K562 (cell line): Measurements from ENCODE around the gene MOB1B. TPM values are rescaled to one million over a fixed set of nuclear protein-coding genes. Genes with fewer than 3 reads are reported as not detected.

Experiments
- ATF7 ChIP-seq: fragments of 450-650 bp; IDR thresholded peaks from 2 replicates; pipeline ENCODE4 v1.7.1; 2014; ENCODE audit warnings: mild to moderate bottlenecking, moderate library complexity
- CBX8 ChIP-seq: fragments of 200-600 bp; sonication (generic); IDR thresholded peaks from 2 replicates; pipeline ENCODE4 v1.6.1; 2012; ENCODE audit warnings: borderline replicate concordance, mixed run types, low read depth, mild to moderate bottlenecking, moderate library complexity, mixed read lengths, low read length, control low read depth, inconsistent platforms; ENCODE audit not compliant: poor library complexity, severe bottlenecking; ENCODE audit errors: extremely low read depth
- EP400 ChIP-seq: fragments of 450-650 bp; IDR thresholded peaks from 2 replicates; pipeline ENCODE4 v1.6.1; 2017; ENCODE audit warnings: antibody characterized with exemption, mild to moderate bottlenecking, moderate library complexity
- KHSRP ChIP-seq: fragments of 450-650 bp; IDR thresholded peaks from 2 replicates; pipeline ENCODE4 v1.6.1; 2017
- MBD2 ChIP-seq: sonication (generic); IDR thresholded peaks from 2 replicates; pipeline ENCODE4 v1.6.1; 2016; ENCODE audit warnings: low read depth, borderline replicate concordance
- MCM7 ChIP-seq, 2 experiments: fragments of 450-650 bp; IDR thresholded peaks; 2 replicates each; pipeline ENCODE4 v1.6.1; 2016 to 2018
- POLR2G ChIP-seq: fragments of 200-400 bp; formaldehyde crosslinking; IDR thresholded peaks from 2 replicates; pipeline ENCODE4 v1.6.1; 2017; ENCODE audit warnings: low read depth, mild to moderate bottlenecking, antibody characterized with exemption, low read length, moderate library complexity
- SAP30 ChIP-seq: fragments of 200-600 bp; sonication (generic); IDR thresholded peaks from 2 replicates; pipeline ENCODE4 v1.6.1; 2012; ENCODE audit warnings: borderline replicate concordance, low read depth, mild to moderate bottlenecking, moderate library complexity, low read length, control low read depth, inconsistent platforms; ENCODE audit not compliant: insufficient read depth, poor library complexity, severe bottlenecking
- SETDB1 ChIP-seq: IDR thresholded peaks from one replicate; pipeline ENCODE4 v1.6.1; 2012; ENCODE audit warnings: low read length, control low read depth, inconsistent platforms
- STAT6 ChIP-seq: sonication (generic); formaldehyde crosslinking; IDR thresholded peaks from 2 replicates; pipeline ENCODE4 v1.8.1; 2023; ENCODE audit warnings: mild to moderate bottlenecking, missing genetic modification reagents
- TCFL5 ChIP-seq: fragments of 250-450 bp; sonication (Bioruptor Pico); conservative IDR thresholded peaks from 2 replicates; pipeline ENCODE4 v1.6.1; 2021; ENCODE audit warnings: mild to moderate bottlenecking, moderate library complexity, matching md5 sums
- TFAP4 ChIP-seq: sonication (generic); formaldehyde crosslinking; IDR thresholded peaks from 2 replicates; pipeline ENCODE4 v1.8.0; 2022; ENCODE audit warnings: missing genetic modification reagents, mild to moderate bottlenecking, moderate library complexity, borderline replicate concordance
- ZNF395 ChIP-seq: fragments of 200-800 bp; sonication (Bioruptor generic); IDR thresholded peaks from 2 replicates; pipeline ENCODE4 v1.6.1; 2017; ENCODE audit warnings: missing genetic modification characterization, missing compliant biosample characterization
- ZNF449 ChIP-seq: fragments of 250-450 bp; sonication (Bioruptor Pico); IDR thresholded peaks from 2 replicates; pipeline ENCODE4 v1.8.0; 2022; ENCODE audit warnings: moderate library complexity, mild to moderate bottlenecking, inconsistent platforms
- ZNF592 ChIP-seq: fragments of 450-650 bp; IDR thresholded peaks from 2 replicates; pipeline ENCODE4 v1.6.1; 2017; ENCODE audit warnings: antibody characterized with exemption, mild to moderate bottlenecking
- ZNF644 ChIP-seq: fragments of 200-800 bp; sonication (Bioruptor generic); IDR thresholded peaks from 2 replicates; pipeline ENCODE4 v1.6.1; 2016; ENCODE audit warnings: low read depth, missing genetic modification characterization, missing compliant biosample characterization
- polyA plus RNA-seq, 8 experiments: library from polyadenylated mRNA; depleted of rRNA in 4 of 8; stranded (reverse) in 5 of 8; unstranded in 3 of 8; fragments of >200 nt; fragmentation: Nextera tagmentation in 2 of 8; fragmentation: Illumina TruSeq in 1 of 8; extraction: Ambion mirVana in 2 of 8; extraction: Trizol in 1 of 8; gene quantifications; 2 replicates each; pipeline versions ENCODE4 v1.2.1 to v1.2.3, GENCODE V29; 2011 to 2014; ENCODE audit warnings: inconsistent platforms in 1 of 8, missing spikeins in 1 of 8
- total RNA-seq, 7 experiments: library from RNA; depleted of rRNA in 6 of 7; stranded (reverse); fragments of >200 nt in 6 of 7; fragmentation: Illumina TruSeq in 2 of 7; extraction: Trizol in 2 of 7; gene quantifications; 2 replicates each; pipeline versions ENCODE4 v1.2.1 to v1.2.3, GENCODE V29; 2011 to 2021; ENCODE audit warnings: low replicate concordance in 1 of 7

MOB1B gene
- total and polyA plus RNA-seq, 9 of the 15 experiments (the other 6 are each of a cell fraction or from before 2014, with no cell fraction given): 8.4 to 37.8 (median 19.0) TPM

GRCh38 chr4:70903291-70903603, 1.1 kb downstream of the MOB1B start (continued):
- no peak; the same call in 1 of the 2 replicates for TF ChIP-seq STAT6 (CRISPR knock-in tag)
- no peak for TF ChIP-seq CBX8
- TF ChIP-seq ZNF449: peak; percentile 87; the same call in 1 of the 2 replicates
- peak; percentile 70; the same call in 1 of the 2 replicates for TF ChIP-seq TCFL5
- TF ChIP-seq SETDB1: no peak
- TF ChIP-seq ZNF395: peak; percentile 98
- peak; percentile 91 for TF ChIP-seq ATF7
- peak; percentile 90 for TF ChIP-seq EP400
- peak; percentile 93 for TF ChIP-seq MBD2
- TF ChIP-seq MCM7 (IDR thresholded peaks at IDR 0.05): no peak
- peak; percentile 95 for TF ChIP-seq KHSRP
- TF ChIP-seq ZNF644 (tag): peak; percentile 96
- TF ChIP-seq ZNF592: peak; percentile 64; the same call in 1 of the 2 replicates
- TF ChIP-seq TFAP4 (CRISPR knock-in tag): peak; percentile 72; the same call in 1 of the 2 replicates
- TF ChIP-seq SAP30: no peak
- no peak for TF ChIP-seq POLR2G
